Keratinocyte (primary cell): Measurements from ENCODE around the gene NRXN2. TPM values are rescaled to one million over a fixed set of nuclear protein-coding genes. Genes with fewer than 3 reads are reported as not detected.

ENCODE experiments used
- DNase-seq: peaks from one replicate; pipeline ENCODE4 v3.0.0-alpha.2; 2011; ENCODE audit warnings: low read depth, missing footprints, low spot score
- FAIRE-seq: peaks from 2 replicates; lab custom pipeline; 2011; peaks lifted over from hg19 to GRCh38; lab: Jason Lieb, UNC
- H2AFZ ChIP-seq: 2 replicates; pipeline ENCODE4 v1.6.0; 2012; ENCODE audit warnings: low read length, control low read depth, inconsistent platforms; ENCODE audit not compliant: control insufficient read depth
- H3K27ac ChIP-seq: 2 replicates; pipeline ENCODE4 v1.5.1; 2011; ENCODE audit warnings: low read length; ENCODE audit not compliant: control insufficient read depth, insufficient read depth
- H3K27me3 ChIP-seq: 3 replicates; pipeline ENCODE4 v1.6.0; 2011; ENCODE audit warnings: low read length; ENCODE audit not compliant: control insufficient read depth, insufficient read depth; ENCODE audit errors: extremely low read depth
- H3K36me3 ChIP-seq, 2 experiments: 2 replicates in 1 of 2; 3 replicates in 1 of 2; pipeline ENCODE4 v1.5.1; 2011; ENCODE audit warnings: low read length in 2 of 2, mild to moderate bottlenecking in 1 of 2; ENCODE audit not compliant: control insufficient read depth in 2 of 2, insufficient read depth in 2 of 2; ENCODE audit errors: extremely low read depth in 1 of 2
- H3K4me1 ChIP-seq: 3 replicates; pipeline ENCODE4 v1.5.1; 2011; ENCODE audit warnings: low read length; ENCODE audit not compliant: control insufficient read depth, insufficient read depth; ENCODE audit errors: extremely low read depth
- H3K4me2 ChIP-seq: 3 replicates; pipeline ENCODE4 v1.6.0; 2011; ENCODE audit warnings: low read depth, low read length; ENCODE audit not compliant: control insufficient read depth, insufficient read depth; ENCODE audit errors: extremely low read depth
- H3K4me3 ChIP-seq, 3 experiments: fragments of 200-600 bp in 1 of 3; sonication (generic) in 1 of 3; 2 replicates in 2 of 3; 3 replicates in 1 of 3; pipeline ENCODE4 v1.5.1; 2011 to 2016; ENCODE audit warnings: low read length in 3 of 3, mild to moderate bottlenecking in 3 of 3, control low read depth in 2 of 3, inconsistent platforms in 1 of 3, low read depth in 1 of 3, mixed read lengths in 1 of 3, mixed run types in 1 of 3, moderate library complexity in 1 of 3; ENCODE audit not compliant: control insufficient read depth in 2 of 3, insufficient read depth in 2 of 3; ENCODE audit errors: extremely low read depth in 1 of 3
- H3K79me2 ChIP-seq: 2 replicates; pipeline ENCODE4 v1.6.0; 2012; ENCODE audit warnings: low read length; ENCODE audit not compliant: control insufficient read depth, insufficient read depth
- H3K9ac ChIP-seq: 3 replicates; pipeline ENCODE4 v1.6.0; 2011; ENCODE audit warnings: low read length; ENCODE audit not compliant: control insufficient read depth, insufficient read depth; ENCODE audit errors: extremely low read depth
- H3K9me1 ChIP-seq: 3 replicates; pipeline ENCODE4 v1.6.0; 2011; ENCODE audit warnings: low read length; ENCODE audit not compliant: control insufficient read depth, insufficient read depth; ENCODE audit errors: extremely low read depth
- H3K9me3 ChIP-seq: 2 replicates; pipeline ENCODE4 v1.5.1; 2012; ENCODE audit warnings: low read depth, low read length; ENCODE audit not compliant: control insufficient read depth
- H4K20me1 ChIP-seq: 3 replicates; pipeline ENCODE4 v1.6.0; 2011; ENCODE audit warnings: low read length; ENCODE audit not compliant: control insufficient read depth, insufficient read depth; ENCODE audit errors: extremely low read depth
- CTCF ChIP-seq, 3 experiments: IDR thresholded peaks in 1 of 3; conservative IDR thresholded peaks in 1 of 3; optimal IDR thresholded peaks in 1 of 3; 2 replicates in 2 of 3; 3 replicates in 1 of 3; pipeline versions ENCODE3 to v1.5.1; 2011; ENCODE audit warnings: low read length in 3 of 3, mild to moderate bottlenecking in 3 of 3, moderate library complexity in 2 of 3, control low read depth in 1 of 3, inconsistent platforms in 1 of 3; ENCODE audit not compliant: insufficient read depth in 2 of 3; ENCODE audit errors: extremely low read depth in 1 of 3
- EZH2 ChIP-seq: IDR thresholded peaks from one replicate; pipeline ENCODE4 v1.6.1; 2012; ENCODE audit warnings: inconsistent platforms, mild to moderate bottlenecking, low read length, moderate library complexity
- dilution Hi-C: fragments of 300-500 bp; cut with MboI; formaldehyde crosslinking; loops from one replicate; pipeline ENCODE4 v1.7.0; 2020; ENCODE audit warnings: low sequenced_read_pairs; ENCODE audit not compliant: extremely low pct_ligation_motif_present
- polyA plus RNA-seq, 5 experiments: library from polyadenylated mRNA; depleted of rRNA in 3 of 5; stranded (reverse) in 3 of 5; stranded (forward) in 1 of 5; unstranded in 1 of 5; fragments of >200 nt; gene quantifications; 1 replicate in 1 of 5; 2 replicates in 3 of 5; 3 replicates in 1 of 5; pipeline versions ENCODE4 v1.2.1 to v1.2.3, GENCODE V29; 2011 to 2012; ENCODE audit warnings: missing spikeins in 2 of 5, low read depth in 1 of 5, low replicate concordance in 1 of 5

Gene NRXN2
- polyA plus RNA-seq, 1 donor (not counting 4 experiments of a cell fraction or from before 2014, with no cell fraction given), result not detected

GRCh38 chr11:64638829-64639228, 84.2 kb downstream of the NRXN2 start:
- Histone ChIP-seq H3K9me1 (no peaks in the 10 kb centered on the region), H3K79me2 (no peaks in the 10 kb centered on the region), H2AFZ (no peak overlapping the region), H3K9ac (no peak overlapping the region), H3K27ac (no peak overlapping the region), H3K4me1 (no peaks in the 10 kb centered on the region), H4K20me1 (no peaks in the 10 kb centered on the region), H3K27me3 (peaks cover 77% of the 10 kb centered on the region), H3K9me3 (no peaks in the 10 kb centered on the region), H3K4me3 (no peak overlapping the region), H3K36me3 (no peaks in the 10 kb centered on the region), H3K4me2 (no peak overlapping the region)
- dilution Hi-C loops, result no loop called here
- no peak for TF ChIP-seq EZH2
- TF ChIP-seq CTCF (optimal IDR thresholded peaks at IDR 0.05 in 1 of 3, IDR thresholded peaks at IDR 0.05 in 1 of 3, conservative IDR thresholded peaks at IDR 0.05 in 1 of 3; ENCODE audit: extremely low read depth in 1 of 3, insufficient read depth in 2 of 3, low read length in 3 of 3), result no peak
- DNase-seq, result no peak
- FAIRE-seq, result no peak

GRCh38 chr11:64638018-64638665, 84.9 kb downstream of the NRXN2 start:
- peaks cover 74% of the 10 kb centered on the region for H3K27me3 ChIP-seq
- no peaks in the 10 kb centered on the region for H3K79me2 ChIP-seq
- H2AFZ ChIP-seq, result no peak overlapping the region
- FAIRE-seq (no peak), DNase-seq (no peak)
- peaks cover 3% of the 10 kb centered on the region for H4K20me1 ChIP-seq
- H3K9me3 ChIP-seq, result no peaks in the 10 kb centered on the region
- no peak overlapping the region for H3K4me2 ChIP-seq
- no peak overlapping the region for H3K4me3 ChIP-seq
- H3K9ac ChIP-seq, result no peak overlapping the region
- H3K9me1 ChIP-seq, result no peaks in the 10 kb centered on the region
- TF ChIP-seq CTCF (optimal IDR thresholded peaks at IDR 0.05 in 1 of 3, IDR thresholded peaks at IDR 0.05 in 1 of 3, conservative IDR thresholded peaks at IDR 0.05 in 1 of 3; ENCODE audit: extremely low read depth in 1 of 3, insufficient read depth in 2 of 3, low read length in 3 of 3), result no peak
- TF ChIP-seq EZH2, result no peak
- no peak overlapping the region for H3K27ac ChIP-seq
- dilution Hi-C loops, result no loop called here
- no peaks in the 10 kb centered on the region for H3K36me3 ChIP-seq
- no peaks in the 10 kb centered on the region for H3K4me1 ChIP-seq
